Lower leg skin (tissue), 3 donors: ENCODE results near the gene MTUS2.

ENCODE experiments used
- POLR2A ChIP-seq, 2 donors: fragments of 450-650 bp; IDR thresholded peaks; one replicate each; pipeline ENCODE4 v1.6.1; 2016 to 2017; ENCODE audit warnings: antibody characterized with exemption in 2 of 2, mild to moderate bottlenecking in 1 of 2, moderate library complexity in 1 of 2
- TF ChIP-seq, protein P1 (sequence below), 3 donors: fragments of 450-650 bp; IDR thresholded peaks; one replicate each; pipeline ENCODE4 v1.5.1; 2016; ENCODE audit warnings: antibody characterized with exemption in 3 of 3, mild to moderate bottlenecking in 3 of 3, moderate library complexity in 2 of 3

DNA sequence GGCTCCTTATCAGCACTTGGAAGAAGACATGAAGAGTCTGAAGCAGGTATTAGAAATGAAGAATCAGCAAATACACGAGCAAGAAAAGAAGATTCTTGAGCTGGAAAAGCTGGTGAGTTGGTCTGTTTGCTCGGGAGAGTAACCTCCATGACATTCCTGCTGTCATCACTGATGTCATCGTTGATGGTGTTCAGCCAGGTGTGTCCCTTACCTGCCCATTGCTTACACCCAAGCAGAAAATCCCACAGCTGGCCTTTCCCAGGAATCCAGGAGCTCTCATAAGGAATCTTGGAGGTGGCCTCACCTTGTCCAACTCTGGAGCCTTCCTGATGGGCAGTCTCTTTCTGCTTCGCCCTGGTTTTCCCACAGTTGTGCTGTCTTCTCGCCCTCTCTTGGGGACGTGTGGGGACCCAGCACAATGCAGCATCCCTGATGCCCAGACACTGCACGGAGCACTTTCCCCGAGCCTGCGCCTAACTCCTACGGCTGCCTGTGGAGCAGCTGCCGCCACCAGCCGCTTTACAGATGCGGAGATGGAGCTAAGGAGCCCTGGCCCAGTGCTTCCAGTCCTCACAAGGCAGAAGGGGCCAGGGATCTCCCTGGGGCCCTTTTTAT, 678.4 kb downstream of the MTUS2 start:
- TF ChIP-seq POLR2A (IDR thresholded peaks at IDR 0.05): no peak
- TF ChIP-seq, protein P1, sequence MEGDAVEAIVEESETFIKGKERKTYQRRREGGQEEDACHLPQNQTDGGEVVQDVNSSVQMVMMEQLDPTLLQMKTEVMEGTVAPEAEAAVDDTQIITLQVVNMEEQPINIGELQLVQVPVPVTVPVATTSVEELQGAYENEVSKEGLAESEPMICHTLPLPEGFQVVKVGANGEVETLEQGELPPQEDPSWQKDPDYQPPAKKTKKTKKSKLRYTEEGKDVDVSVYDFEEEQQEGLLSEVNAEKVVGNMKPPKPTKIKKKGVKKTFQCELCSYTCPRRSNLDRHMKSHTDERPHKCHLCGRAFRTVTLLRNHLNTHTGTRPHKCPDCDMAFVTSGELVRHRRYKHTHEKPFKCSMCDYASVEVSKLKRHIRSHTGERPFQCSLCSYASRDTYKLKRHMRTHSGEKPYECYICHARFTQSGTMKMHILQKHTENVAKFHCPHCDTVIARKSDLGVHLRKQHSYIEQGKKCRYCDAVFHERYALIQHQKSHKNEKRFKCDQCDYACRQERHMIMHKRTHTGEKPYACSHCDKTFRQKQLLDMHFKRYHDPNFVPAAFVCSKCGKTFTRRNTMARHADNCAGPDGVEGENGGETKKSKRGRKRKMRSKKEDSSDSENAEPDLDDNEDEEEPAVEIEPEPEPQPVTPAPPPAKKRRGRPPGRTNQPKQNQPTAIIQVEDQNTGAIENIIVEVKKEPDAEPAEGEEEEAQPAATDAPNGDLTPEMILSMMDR (IDR thresholded peaks at IDR 0.05): no peak
